ENCODE data around the gene CSH1. TPM values are rescaled to one million over a fixed set of nuclear protein-coding genes. Genes with fewer than 3 reads are reported as not detected.

The CSH1 gene
- total and polyA plus RNA-seq, 2 experiments from 2014 or later = 0.68 TPM; not detected in 1

DNA sequence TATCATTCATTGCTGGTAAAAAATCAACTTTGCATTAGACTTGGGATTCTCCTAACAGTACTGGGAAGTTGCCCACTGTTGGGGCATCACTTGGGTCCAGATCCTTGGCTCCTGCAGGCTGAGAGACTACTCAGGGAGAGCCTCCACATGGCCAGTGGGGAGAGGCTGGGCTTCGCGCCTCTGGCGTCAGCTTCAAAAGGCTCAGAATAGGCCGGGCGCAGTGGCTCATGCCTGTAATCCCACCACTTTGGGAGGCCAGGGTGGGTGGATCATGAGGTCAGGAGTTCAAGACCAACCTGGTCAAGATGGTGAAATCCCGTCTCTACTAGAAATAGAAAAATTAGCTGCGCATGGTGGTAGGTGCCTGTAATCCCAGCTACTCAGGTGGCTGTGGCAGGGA, 18.1 kb upstream of the CSH1 start (continued):
- no peak for TF ChIP-seq EZH2phosphoT487 (IDR thresholded peaks at IDR 0.05; ENCODE audit: unreplicated experiment)
- no peak for TF ChIP-seq NANOG (IDR thresholded peaks at IDR 0.05; ENCODE audit: borderline replicate concordance)
- no peak for TF ChIP-seq STAT1 (IDR thresholded peaks at IDR 0.05; ENCODE audit: unreplicated experiment)

DNA sequence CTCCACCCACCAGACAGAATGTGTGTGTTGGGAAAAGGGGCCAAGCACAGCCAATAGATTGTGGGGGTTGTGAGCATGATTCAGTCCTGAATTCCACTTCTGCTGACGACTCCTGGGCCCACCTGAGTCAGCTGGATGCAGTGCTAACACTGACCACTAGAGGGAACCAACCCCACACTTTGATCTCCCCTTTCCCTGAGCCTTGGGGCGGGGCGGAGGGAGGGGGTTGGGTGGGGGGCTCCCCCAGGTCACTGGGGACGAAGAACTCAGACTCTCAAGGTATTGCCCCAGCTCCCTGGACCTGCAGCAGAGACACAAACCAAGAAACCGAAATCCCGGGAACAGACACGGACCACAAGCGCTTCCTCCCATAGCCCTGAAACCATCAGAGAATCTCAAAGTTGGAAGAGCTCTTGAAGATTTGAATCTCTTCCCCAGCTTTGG, 15.3 kb upstream of the CSH1 start:
- H3K4me1 ChIP-seq (ENCODE audit: insufficient read depth) = no peaks in the 10 kb centered on the region; the same call in 1 of the 2 replicates
- no peaks in the 10 kb centered on the region for H3F3A ChIP-seq (replicated peaks; ENCODE audit: low read depth)
- H3K9me2 ChIP-seq (ENCODE audit: insufficient read depth) = no peaks in the 10 kb centered on the region
- no peaks in the 10 kb centered on the region for H3K36me3 ChIP-seq (ENCODE audit: insufficient read depth)
- no peaks in the 10 kb centered on the region for H3K27me3 ChIP-seq (ENCODE audit: insufficient read depth)
- H3K27ac ChIP-seq (ENCODE audit: low read depth) = no peak overlapping the region
- H3K79me2 ChIP-seq (replicated peaks; ENCODE audit: insufficient read depth) = no peaks in the 10 kb centered on the region
- no peak overlapping the region for H3K27ac Mint-ChIP-seq
- DNase-seq (ENCODE audit: low spot score) = peak; percentile 74
- H3K4me3 Mint-ChIP-seq = no peak overlapping the region
- peak overlapping the region; percentile 21; the same call in 1 of the 2 replicates for H3K4me2 ChIP-seq
- TF ChIP-seq JUNB (IDR thresholded peaks at IDR 0.05; ENCODE audit: unreplicated experiment) (no peak), NANOG (IDR thresholded peaks at IDR 0.05; ENCODE audit: borderline replicate concordance) (no peak)
- TF ChIP-seq, protein P1, sequence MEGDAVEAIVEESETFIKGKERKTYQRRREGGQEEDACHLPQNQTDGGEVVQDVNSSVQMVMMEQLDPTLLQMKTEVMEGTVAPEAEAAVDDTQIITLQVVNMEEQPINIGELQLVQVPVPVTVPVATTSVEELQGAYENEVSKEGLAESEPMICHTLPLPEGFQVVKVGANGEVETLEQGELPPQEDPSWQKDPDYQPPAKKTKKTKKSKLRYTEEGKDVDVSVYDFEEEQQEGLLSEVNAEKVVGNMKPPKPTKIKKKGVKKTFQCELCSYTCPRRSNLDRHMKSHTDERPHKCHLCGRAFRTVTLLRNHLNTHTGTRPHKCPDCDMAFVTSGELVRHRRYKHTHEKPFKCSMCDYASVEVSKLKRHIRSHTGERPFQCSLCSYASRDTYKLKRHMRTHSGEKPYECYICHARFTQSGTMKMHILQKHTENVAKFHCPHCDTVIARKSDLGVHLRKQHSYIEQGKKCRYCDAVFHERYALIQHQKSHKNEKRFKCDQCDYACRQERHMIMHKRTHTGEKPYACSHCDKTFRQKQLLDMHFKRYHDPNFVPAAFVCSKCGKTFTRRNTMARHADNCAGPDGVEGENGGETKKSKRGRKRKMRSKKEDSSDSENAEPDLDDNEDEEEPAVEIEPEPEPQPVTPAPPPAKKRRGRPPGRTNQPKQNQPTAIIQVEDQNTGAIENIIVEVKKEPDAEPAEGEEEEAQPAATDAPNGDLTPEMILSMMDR (conservative IDR thresholded peaks at IDR 0.05; ENCODE audit: low read depth in 2 of 2) = peak; percentile 43 to 82; a peak in 3 of 4 replicates
- H3K36me3 Mint-ChIP-seq (ENCODE audit: low read depth) = no peaks in the 10 kb centered on the region
- peak; percentile 69 for ATAC-seq
- H4K20me1 ChIP-seq (replicated peaks; ENCODE audit: insufficient read depth) = no peaks in the 10 kb centered on the region
- H3K9me3 Mint-ChIP-seq = no peaks in the 10 kb centered on the region
- no peak overlapping the region for H3K4me3 ChIP-seq
- no peak overlapping the region for H2AFZ ChIP-seq
- H3K27me3 Mint-ChIP-seq (ENCODE audit: insufficient read depth, low read depth, poor library complexity) = peaks cover 7% of the 10 kb centered on the region
- H3K4me1 Mint-ChIP-seq = peaks cover 19% of the 10 kb centered on the region

DNA sequence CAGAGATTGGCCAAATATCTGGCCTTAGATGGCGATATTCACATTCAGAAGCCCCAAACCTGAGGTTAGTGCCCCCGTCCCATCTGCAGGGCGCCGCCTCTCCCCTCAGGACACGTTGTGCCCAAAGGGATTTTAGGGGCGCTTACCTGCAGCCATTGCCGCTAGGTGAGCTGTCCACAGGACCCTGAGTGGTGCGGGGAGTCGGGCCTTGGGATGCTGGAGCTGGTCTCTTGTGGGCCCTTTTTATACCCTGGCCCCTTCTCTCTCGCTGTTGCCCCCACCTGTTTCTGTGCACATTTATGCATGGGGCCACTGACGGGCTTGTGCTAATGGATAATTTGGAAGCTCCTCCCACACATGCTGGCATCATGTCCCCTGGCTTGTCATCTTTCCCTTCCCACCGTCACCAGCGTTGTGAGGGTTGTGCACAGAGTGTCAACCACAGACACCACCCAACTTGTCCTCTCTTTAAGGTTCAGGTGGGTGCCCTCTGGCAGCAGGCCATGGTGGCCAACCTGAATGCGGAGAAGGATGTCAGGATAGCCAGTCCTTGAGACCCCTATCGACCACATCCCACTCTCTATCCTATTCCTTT, 14.8 kb upstream of the CSH1 start, which contains the start of gene CSHL1:
TSS of gene CSHL1 (minus strand) at position 218 of the 595 bp plus-strand sequence. CDS start at position 156, 62 bp downstream.
- no peak within 1 kb of the TSS for H3K27ac ChIP-seq (ENCODE audit: low read depth)
- H3F3A ChIP-seq (replicated peaks; ENCODE audit: low read depth) = no peaks in the 10 kb centered on the region
- Mint-ChIP-seq H3K4me3 (no peak within 1 kb of the TSS), H3K4me1 (peaks cover 20% of the 10 kb centered on the region), H3K27me3 (ENCODE audit: insufficient read depth, low read depth, poor library complexity) (peaks cover 7% of the 10 kb centered on the region), H3K9me3 (no peaks in the 10 kb centered on the region), H3K36me3 (ENCODE audit: low read depth) (no peaks in the 10 kb centered on the region), H3K27ac (no peak within 1 kb of the TSS)
- H4K20me1 ChIP-seq (replicated peaks; ENCODE audit: insufficient read depth) = no peaks in the 10 kb centered on the region
- H3K36me3 ChIP-seq (ENCODE audit: insufficient read depth) = no peaks in the 10 kb centered on the region
- H3K79me2 ChIP-seq (replicated peaks; ENCODE audit: insufficient read depth) = no peaks in the 10 kb centered on the region
- H2AFZ ChIP-seq = peak within 1 kb of the TSS; percentile 16; the same call in 1 of the 2 replicates
- no peaks in the 10 kb centered on the region; the same call in 1 of the 2 replicates for H3K4me1 ChIP-seq (ENCODE audit: insufficient read depth)
- peak within 1 kb of the TSS; percentile 21 for H3K4me2 ChIP-seq
- ATAC-seq (no peak), DNase-seq (ENCODE audit: low spot score) (peak; percentile 16)
- no peak within 1 kb of the TSS for H3K4me3 ChIP-seq
- no peaks in the 10 kb centered on the region for H3K27me3 ChIP-seq (ENCODE audit: insufficient read depth)
- no peaks in the 10 kb centered on the region for H3K9me2 ChIP-seq (ENCODE audit: insufficient read depth)
- TF ChIP-seq, protein P2, sequence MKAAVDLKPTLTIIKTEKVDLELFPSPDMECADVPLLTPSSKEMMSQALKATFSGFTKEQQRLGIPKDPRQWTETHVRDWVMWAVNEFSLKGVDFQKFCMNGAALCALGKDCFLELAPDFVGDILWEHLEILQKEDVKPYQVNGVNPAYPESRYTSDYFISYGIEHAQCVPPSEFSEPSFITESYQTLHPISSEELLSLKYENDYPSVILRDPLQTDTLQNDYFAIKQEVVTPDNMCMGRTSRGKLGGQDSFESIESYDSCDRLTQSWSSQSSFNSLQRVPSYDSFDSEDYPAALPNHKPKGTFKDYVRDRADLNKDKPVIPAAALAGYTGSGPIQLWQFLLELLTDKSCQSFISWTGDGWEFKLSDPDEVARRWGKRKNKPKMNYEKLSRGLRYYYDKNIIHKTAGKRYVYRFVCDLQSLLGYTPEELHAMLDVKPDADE (IDR thresholded peaks at IDR 0.05) = no peak
- no peak for TF ChIP-seq EZH2phosphoT487 (IDR thresholded peaks at IDR 0.05; ENCODE audit: unreplicated experiment)
- TF ChIP-seq STAT1 (IDR thresholded peaks at IDR 0.05; ENCODE audit: unreplicated experiment) = no peak
- no peak for TF ChIP-seq NANOG (IDR thresholded peaks at IDR 0.05; ENCODE audit: borderline replicate concordance)
- TF ChIP-seq CREB1 (CRISPR knock-in tag; IDR thresholded peaks at IDR 0.05; ENCODE audit: low read depth) = no peak
- TF ChIP-seq POLR2AphosphoS5 (IDR thresholded peaks at IDR 0.05; ENCODE audit: low read depth) = no peak
- no peak for TF ChIP-seq ZNF331 (CRISPR knock-in tag; IDR thresholded peaks at IDR 0.05; ENCODE audit: low read depth)
- TF ChIP-seq, protein P3, sequence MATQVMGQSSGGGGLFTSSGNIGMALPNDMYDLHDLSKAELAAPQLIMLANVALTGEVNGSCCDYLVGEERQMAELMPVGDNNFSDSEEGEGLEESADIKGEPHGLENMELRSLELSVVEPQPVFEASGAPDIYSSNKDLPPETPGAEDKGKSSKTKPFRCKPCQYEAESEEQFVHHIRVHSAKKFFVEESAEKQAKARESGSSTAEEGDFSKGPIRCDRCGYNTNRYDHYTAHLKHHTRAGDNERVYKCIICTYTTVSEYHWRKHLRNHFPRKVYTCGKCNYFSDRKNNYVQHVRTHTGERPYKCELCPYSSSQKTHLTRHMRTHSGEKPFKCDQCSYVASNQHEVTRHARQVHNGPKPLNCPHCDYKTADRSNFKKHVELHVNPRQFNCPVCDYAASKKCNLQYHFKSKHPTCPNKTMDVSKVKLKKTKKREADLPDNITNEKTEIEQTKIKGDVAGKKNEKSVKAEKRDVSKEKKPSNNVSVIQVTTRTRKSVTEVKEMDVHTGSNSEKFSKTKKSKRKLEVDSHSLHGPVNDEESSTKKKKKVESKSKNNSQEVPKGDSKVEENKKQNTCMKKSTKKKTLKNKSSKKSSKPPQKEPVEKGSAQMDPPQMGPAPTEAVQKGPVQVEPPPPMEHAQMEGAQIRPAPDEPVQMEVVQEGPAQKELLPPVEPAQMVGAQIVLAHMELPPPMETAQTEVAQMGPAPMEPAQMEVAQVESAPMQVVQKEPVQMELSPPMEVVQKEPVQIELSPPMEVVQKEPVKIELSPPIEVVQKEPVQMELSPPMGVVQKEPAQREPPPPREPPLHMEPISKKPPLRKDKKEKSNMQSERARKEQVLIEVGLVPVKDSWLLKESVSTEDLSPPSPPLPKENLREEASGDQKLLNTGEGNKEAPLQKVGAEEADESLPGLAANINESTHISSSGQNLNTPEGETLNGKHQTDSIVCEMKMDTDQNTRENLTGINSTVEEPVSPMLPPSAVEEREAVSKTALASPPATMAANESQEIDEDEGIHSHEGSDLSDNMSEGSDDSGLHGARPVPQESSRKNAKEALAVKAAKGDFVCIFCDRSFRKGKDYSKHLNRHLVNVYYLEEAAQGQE (IDR thresholded peaks at IDR 0.05; ENCODE audit: unreplicated experiment) = no peak

Measured in GM23338 (cell line).